Measurements from ENCODE around the gene DDX49.

- TF ChIP-seq POLR2A (IDR thresholded peaks at IDR 0.05) = no peak
- no peak for TF ChIP-seq CTCF (IDR thresholded peaks at IDR 0.05)
These were observed 6.0 kb upstream of the DDX49 start for GRCh38 chr19:18913466-18913865.
